Activated CD4-positive, alpha-beta T cell treated with anti-CD3 and anti-CD28 coated beads, Interleukin-2, Interleukin-4, amounts not matched to agents 100 ng/mL and 50 ng/mL, durations not matched to agents 16 hours and 8 hours (primary cell): ENCODE measurements around the gene PPP1R9B.

Source experiments
- DNase-seq: peaks from one replicate; pipeline ENCODE4 v3.0.0-alpha.2; 2020; ENCODE audit warnings: low spot score

Gene PPP1R9B

GRCh38 chr17:50139950-50140885 is 10.3 kb downstream of the PPP1R9B start:
- DNase-seq = peak; percentile 83

GRCh38 chr17:50139185-50139783 is 11.2 kb downstream of the PPP1R9B start:
- no peak for DNase-seq

DNA sequence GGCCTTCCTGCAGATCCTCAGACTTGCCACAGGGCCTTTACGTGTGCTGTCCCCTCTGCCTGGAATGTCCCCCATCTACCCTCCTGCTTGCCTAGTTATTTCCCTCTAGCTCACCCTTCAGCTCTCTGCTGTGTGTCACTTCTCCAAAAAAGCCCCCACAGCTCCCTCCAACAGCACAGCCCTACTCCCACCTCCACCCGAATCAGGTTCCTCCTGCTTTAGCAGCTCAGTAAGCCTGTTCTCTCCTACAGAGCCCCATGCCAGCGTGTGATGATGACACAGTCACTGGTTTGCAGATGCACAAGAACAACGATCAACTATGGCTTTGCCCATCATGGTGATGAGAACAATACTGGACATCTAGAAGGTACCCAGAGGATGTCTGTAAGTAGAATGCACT is 13.4 kb downstream of the PPP1R9B start:
- DNase-seq = no peak

GRCh38 chr17:50136096-50136687 is 14.3 kb downstream of the PPP1R9B start:
- no peak for DNase-seq

DNA sequence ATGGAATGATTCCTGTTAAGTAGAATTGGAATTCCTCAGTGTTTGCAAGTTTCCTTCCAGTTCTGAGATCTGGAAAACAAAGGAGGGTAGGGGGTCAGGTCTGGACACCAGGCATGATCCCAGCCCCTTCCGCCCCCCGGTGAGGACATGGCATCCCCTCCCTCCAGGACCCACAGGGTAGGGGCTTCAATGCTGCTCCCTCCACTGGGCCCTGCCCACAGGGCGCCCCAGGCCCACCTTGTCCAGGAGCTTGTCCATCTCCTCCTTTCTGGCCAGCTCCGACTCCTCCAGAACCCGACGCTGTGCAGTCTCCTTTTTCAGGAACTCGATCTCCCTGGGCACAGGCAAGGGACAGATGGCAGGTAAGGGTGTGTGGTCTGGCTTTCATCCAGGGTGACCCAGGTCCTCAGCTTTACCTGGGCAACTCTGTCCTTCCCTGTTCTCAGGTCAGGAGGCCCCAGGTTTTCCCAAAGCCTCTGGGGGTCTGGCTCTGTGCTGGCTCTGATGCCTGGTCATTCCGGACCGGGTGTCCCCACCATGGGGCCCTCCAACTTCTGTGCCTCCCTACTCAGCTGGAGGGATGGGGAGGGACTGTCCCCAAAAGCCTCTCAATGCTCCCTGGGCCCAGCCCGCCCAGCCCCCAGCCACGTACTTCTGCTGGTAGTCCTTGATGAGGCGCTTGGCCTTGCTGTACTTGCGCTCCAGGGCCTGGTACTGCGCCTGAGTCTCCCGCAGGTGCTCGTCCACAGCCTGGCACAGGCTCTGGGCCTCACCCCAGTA is 15.0 kb downstream of the PPP1R9B start:
- DNase-seq = no peak

GRCh38 chr17:50134206-50135110 is 16.0 kb downstream of the PPP1R9B start:
- no peak for DNase-seq

DNA sequence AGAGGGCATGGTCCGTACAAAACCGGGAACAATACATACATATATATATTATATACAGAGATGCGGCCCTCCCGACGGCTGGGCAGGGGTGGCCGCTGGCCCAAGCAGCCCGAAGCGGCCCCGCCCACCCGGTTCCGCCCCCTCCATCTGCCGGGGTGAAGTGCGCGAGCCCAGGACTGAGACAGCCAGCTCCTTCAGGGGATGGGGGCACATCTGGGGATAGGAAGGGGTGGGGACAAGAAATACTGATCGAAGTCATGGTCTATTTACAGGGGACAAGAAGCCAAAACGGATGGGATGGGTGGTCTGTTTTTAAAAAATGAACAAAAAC is 16.7 kb downstream of the PPP1R9B start:
- DNase-seq = no peak

- DNase-seq = no peak
Observed at GRCh38 chr17:50133028-50133768, 17.3 kb downstream of the PPP1R9B start.

DNA sequence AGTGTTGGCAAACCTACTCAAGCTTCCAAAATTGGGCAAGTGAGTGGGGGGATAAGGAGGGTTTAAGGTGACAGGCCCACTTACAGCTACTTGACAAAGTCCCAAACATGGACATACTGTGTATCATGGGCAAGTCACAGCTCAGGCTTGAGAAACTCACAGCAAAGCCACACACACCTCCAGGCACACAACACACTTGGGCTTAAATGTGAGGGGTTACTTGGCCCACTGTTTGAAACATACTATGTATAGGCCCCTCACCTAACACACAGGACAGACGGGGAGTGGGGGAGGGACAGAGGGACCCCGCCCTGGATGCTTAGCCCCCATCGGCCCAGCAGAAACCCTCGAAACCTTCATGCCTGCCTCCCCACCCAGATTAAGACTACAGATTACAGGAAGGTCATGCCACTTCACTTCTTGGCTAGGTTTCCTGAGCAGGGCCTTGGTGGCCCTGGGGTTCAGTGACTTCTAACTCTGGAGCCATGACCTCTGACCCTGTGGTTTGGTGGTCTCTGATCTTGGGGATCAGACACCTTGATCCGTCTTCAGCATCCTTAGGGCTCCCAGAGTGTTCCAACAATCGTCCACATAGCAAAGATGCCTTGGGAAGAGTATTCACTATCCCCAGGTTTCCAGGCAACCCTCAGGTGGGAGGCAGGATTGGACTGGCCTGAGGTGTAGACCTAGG is 18.2 kb downstream of the PPP1R9B start:
- DNase-seq = no peak

- DNase-seq = no peak
Observed at GRCh38 chr17:50130559-50131305, 19.7 kb downstream of the PPP1R9B start.

DNA sequence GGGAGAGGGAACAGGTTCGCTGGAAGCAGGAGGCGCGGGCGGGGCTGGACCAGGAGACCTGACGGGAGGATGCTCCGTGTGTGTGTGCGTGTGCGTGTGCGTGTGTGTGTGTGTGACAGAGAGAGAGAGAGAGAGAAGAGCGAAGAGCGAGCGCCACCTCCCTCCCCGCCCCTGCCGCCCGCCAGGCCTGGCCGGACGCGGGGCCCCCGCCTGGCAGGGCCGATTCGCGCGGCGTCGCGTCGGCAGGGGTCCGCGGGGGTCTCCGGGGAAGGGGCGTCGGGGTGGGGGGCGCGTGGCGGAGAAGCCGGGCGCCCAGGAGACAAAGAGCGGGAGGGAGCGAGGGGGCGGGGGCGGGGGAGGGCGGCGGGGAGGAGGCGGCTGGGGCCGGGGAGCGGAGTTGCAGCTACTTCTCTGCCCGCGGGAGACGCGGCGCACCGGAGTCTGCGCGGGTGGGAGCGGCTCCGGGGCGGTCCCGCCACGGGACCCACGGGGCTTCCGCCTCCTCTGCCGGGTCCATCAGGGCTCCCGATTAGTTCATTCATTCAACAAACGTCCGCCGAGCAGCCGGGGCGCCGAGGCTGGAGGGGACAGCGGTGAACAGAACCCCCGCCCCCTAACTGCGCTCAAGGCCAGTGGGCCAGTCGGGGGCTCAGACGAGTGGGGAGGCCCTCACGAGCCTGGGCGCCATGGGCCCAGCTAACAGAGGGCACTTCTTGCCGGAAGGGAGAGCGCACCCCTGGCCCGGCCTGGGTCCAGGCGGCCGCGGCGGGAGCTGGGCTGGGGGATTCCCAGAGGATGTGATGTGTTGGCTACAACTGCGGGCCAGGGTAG is 20.5 kb downstream of the PPP1R9B start, which contains the start of gene SAMD14:
Gene SAMD14 (minus strand): TSS at position 433 of the 831 bp plus-strand sequence. CDS start 5,201 bp downstream, outside the sequence.
- DNase-seq = no peak

DNA sequence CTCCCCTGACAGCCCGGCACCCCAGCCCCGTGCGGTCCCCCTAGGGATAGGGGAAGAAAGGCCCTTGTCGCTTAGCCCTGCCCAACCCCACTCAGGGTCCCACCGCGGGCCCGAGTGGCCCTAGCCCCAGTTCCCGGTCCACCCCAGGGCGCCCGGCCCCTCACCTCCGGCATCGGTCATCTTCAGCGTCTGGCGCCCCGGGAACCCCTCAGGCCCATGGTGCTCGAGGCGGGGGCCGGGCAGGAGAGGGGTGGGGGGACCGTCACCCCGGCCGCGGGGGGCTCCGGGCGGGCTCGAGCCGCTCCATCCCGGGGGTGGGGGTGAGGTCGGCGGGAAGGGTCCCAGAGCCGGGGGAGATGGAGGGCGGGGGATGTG is 21.1 kb downstream of the PPP1R9B start:
- no peak for DNase-seq

DNA sequence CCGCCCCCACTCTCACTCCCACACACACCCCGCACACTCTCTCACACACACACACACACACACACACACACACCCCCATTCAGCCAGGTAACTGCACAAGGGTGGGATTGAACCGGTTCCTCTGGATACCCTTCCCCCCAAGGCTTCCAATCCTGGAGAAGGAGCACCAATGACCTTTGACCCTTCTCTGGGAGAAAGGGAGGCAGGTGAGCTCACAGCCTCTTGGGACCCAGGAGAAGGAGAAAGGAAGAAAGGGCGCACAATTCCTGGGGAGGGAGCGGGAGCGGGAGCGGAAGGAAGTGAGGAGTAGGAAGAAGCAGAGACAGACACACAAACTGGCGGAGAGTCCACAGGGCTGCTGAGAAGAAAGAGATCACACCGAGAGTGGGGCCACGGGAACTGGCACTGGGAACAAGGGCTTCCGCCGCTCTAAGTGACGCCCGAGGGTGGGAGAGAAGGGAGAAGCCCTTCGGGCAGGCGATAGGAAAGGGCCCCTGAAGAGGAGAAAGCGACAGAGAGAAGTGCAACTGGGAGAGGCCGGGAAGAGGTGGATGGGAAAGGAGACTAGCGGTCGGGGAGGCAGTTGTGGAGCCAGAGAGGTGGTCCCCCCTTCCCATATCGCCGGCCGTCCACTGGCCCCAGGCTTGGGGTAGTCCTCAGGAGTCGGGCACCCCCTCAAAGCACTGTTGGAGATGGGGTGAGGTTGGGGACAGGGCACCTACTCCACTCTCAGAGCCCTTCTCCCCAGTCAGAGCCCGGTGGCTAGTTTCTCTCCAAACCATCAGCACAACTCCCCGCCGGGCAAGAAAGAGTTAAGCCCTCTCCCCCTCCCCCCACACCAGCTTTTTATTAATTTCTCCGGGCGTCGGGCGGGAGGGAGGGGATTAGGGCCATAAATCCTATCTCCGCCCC is 21.8 kb downstream of the PPP1R9B start:
- DNase-seq = no peak

- no peak for DNase-seq
Observed at GRCh38 chr17:50127697-50128361, 22.6 kb downstream of the PPP1R9B start.

DNA sequence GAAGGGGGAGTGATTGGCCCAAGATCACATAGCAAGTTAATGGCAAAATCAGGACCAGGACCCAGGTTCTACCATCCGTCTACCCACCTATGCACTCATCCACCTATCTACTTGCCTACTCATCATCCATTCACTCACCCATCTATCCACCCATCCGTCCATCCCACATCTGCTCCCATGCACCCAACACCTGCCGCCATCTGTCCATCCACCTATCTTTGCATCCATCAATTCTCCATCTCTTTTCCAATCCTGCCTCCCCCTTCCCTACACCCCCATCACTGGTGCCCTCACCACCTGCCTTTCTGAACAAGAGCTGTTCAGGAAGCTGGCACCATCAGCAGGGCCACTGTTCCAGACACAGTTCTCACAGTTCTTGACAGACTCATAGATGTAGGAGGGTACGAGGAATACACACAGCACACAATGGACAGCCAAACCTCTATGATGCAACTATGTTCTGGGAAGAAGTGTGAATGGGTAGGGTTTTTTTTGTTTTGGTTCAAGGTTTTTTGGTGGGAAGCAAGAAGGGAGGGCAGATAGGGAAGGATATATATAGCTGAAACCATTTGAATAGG is 25.0 kb downstream of the PPP1R9B start:
- DNase-seq = no peak

DNA sequence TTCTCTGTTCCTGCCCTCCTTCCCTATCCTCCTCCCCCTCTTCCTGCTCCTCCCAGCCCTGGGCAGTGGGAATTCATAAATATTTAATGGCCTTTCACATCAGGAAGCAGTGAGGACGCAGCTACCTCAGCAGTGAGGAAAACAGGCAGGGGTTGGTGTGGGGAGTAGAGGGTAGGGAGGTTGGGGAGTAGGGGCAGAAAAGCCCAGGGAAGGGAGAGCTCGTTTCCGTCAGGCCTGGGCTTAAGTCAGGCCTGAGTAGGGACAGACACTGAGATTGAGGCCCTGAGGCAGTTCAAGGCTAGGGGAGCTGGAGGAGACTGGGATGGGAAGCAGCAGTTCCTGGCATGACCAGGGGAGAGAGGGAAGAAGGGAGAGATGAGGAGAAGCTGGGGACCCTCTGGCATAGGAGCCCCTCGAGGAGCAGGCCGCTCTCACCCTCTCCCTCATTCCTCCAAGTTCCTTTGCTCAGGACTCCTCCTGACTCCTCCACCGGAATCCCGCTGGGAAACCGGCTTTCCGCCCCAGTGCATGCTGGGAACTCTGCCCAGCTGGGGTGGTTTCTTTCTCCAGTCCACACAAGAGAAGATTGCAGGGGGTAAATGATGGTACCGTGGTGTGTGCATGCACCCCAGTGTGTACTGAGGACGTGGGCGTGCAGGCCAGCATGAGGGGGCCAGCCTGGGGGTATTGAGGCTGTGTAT is 26.7 kb downstream of the PPP1R9B start:
- DNase-seq = no peak
